IPS DF 19.7 (cell line): ENCODE data around the gene ITGA4.

Experiments used
- DNase-seq: peaks from one replicate; pipeline ENCODE4 v3.0.0-alpha.2; 2013; ENCODE audit warnings: low read depth, low spot score

Gene ITGA4

DNA sequence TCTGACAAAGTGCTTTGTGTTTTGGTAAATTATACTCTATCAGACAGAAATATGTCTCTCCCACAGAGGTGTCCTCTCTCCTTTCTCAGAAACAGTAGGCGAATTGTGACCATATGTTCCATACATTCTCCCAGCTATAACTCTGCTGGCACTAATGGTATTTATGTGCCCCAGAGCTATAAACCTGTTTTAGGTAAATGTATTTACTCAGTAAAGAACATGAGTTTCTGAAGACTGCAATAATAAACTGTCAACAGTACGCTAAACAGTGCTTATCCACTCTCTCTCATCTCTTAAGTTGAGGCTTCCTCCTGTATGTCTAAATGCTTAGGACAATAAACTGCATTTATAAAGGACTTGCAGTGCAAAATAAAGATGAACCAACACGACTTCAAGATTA is 58.5 kb downstream of the ITGA4 start:
- no peak for DNase-seq

GRCh38 chr2:181516992-181517391 is 59.8 kb downstream of the ITGA4 start:
- DNase-seq, result no peak

DNA sequence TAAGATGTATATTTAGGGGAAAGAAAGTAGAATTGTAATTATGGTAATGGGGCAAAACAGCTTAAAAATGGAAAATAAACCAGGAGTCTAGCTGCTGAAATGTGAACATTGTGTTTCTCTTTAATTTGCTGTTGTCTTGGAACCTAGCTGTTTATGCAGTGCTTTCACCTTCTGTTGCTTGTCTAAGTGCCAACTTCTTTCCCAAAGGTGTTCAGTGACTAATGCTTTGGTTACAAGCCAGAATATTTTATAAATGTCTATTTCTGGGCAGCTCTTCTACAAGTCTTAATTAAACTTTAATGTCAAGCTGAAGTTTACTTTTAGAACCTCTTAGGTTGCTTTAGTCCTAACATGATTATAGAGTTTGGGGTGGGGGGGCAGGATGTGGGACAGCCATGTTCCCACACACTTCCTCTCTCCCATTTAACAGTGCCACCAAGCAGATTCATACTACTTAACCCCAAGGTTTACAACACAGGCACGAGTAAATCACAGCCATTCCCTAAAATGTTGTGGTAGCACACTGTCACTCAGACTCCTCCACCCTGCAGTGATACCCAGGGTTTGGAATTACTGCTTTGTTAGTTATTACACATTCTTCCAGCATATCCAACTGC is 60.6 kb downstream of the ITGA4 start:
- DNase-seq, result no peak

GRCh38 chr2:181520253-181520652 is 63.1 kb downstream of the ITGA4 start:
- no peak for DNase-seq

DNA sequence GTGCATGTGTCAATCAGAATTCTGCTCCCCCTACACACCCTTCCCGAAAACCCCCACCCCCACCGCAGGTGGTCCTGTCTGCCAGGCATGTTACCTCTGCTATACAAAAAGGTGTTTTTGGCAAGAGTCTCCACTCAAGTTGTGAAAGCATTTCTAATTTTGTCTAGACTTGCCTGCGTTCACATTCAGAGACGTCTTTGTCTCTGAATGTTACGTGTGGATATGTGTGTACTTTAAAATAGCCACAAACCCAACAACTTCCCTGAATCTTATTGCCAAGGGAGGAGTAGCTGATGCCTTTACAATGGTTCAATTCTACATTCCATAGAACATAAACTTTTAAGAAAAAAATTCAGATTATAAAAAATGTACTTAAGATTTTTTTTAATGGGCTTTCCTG is 66.6 kb downstream of the ITGA4 start:
- no peak for DNase-seq

DNA sequence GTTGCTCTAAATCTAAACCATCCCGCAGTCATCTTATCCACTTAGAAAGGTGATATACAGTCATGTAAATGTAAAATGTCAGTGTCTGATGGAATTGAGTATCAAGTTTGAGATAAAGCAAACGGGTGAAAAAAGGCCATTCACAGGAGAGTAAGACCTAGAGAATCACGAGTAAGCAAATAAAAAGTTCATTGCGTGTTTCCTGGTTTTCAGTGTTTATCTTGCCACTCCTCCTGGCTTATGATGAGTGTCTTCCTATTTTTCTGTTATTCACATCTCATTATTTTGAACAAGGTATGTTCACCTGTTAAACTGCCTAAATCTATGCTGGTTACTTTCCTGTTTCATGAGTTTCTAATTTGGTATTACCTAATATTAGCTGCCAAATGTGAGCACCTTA is 68.8 kb downstream of the ITGA4 start:
- no peak for DNase-seq

DNA sequence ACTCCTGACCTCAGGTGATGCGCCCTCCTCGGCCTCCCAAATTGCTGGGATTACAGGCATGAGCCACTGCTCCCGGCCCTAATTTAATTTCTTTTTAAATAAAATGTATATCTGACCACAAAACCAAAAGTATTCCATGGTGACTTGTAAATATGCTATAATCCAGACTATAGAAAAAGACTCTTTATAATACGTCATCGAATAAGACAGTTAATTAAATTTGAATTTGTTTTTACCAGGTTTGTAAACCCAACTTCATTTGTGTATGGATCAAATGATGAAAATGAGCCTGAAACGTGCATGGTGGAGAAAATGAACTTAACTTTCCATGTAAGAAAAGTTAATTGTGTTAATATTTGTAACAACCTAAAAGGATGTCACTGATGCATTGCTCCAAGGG is 69.9 kb downstream of the ITGA4 start:
- DNase-seq, result no peak

GRCh38 chr2:181528441-181528840 is 71.3 kb downstream of the ITGA4 start:
- no peak for DNase-seq

- DNase-seq, result no peak
These were observed 79.5 kb downstream of the ITGA4 start for GRCh38 chr2:181536730-181537129.

DNA sequence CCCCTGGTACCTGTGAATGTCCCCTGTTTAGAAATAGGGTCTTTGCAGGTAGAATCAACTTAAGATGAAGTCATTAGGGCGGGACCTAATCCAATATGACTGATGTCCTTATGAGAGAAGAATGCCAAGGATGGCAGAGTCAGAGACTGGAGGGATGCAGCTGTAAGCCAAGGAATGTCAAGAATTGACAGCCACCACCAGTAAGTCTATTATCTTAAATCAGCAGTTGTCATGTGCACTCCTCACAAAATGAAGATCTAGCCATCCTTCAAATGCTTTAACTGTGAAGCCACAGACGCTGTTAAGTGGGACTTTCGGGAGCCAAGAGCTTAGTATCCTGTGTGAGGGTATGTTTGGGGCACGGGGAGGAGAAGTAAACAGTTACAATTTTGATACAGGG is 83.2 kb downstream of the ITGA4 start:
- no peak for DNase-seq

- no peak for DNase-seq
These were observed 85.0 kb downstream of the ITGA4 start for GRCh38 chr2:181542170-181542569.

GRCh38 chr2:181546086-181546485 is 88.9 kb downstream of the ITGA4 start:
- DNase-seq, result no peak

DNA sequence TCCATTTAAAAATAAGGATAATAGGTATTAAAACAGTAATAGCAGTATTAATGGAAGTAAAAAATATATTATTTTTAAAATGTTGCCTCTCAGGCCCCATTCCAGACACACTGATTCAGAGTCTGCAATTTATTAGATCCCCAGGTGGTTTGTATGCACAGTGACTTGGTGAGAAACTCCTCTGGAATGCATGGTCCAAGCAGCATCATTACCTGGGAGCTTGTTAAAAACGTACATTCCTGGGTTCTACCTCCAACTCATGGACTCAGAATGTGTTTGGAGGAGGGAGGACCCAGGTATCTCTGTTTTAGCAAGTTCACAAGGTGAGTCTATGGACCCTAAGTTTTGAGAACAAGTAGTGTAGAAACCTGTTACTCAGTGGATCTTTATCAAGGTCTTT is 95.6 kb downstream of the ITGA4 start:
- no peak for DNase-seq

GRCh38 chr2:181553244-181553643 is 96.1 kb downstream of the ITGA4 start:
- no peak for DNase-seq

DNA sequence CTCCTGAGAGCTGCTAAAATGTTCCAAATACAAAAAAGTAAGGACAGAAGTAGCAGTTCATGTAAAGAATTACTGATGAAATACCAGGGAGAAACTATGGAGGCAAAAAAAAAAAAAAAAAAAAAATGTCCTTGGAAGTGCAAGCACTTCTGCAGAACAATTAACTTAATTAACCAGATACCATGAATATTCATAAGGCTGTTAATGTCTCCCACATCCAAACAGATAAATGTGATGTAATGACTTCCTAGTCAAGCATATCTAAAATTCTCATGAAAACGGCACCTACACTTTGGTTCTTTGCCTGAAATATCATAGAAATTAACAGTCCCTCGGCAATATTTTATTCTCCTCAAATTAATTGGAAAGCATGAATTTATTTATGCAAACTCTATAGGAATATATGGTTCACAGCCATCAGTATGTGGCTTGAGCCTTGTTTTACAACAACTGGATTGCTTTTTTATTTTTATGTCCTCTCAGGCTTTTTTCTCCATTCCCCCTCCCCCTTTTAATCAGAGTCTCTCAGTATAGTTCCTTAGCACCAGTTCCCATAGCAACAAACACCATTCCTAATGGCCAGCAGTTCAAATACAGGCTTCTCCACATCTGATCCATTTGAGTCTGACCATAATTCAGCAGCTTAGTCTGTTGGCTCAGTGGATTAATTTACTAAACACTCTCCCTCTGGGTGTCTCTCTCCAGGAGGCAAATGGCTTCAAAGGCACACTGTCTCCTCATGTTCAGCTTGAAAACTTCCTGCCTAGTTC is 97.1 kb downstream of the ITGA4 start:
- no peak for DNase-seq

GRCh38 chr2:181558371-181558770 is 101.2 kb downstream of the ITGA4 start:
- no peak for DNase-seq

GRCh38 chr2:181563101-181563692 is 106.0 kb downstream of the ITGA4 start:
- no peak for DNase-seq

GRCh38 chr2:181566334-181567032 is 109.3 kb downstream of the ITGA4 start:
- DNase-seq, result no peak

- no peak for DNase-seq
These were observed 112.9 kb downstream of the ITGA4 start for GRCh38 chr2:181570059-181570458.

GRCh38 chr2:181570833-181571661 is 113.9 kb downstream of the ITGA4 start:
- DNase-seq, result no peak

- DNase-seq, result no peak
These were observed 116.1 kb downstream of the ITGA4 start for GRCh38 chr2:181573140-181573736.
